Measurements from ENCODE around the gene TTC21A.

DNA sequence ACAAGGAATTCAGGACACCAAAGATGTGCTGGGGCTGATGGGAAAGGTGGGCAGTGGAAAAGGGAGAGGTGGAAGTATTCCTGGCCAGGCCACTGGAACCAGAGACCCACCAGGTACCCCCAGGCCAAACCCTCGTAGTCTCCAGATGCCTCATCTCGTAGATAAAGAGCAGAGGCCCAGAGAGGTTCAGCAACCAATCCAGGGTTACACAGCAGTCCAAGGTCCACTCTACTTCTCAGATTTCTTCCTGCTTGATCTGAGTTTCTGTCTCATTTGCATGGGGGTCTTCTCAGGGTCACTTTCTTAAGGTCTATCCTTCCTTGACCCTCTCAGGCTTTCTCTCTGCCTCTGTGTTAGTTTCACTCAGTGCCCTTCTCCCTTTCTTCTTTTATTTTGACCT is 5.1 kb downstream of the TTC21A start:
- TF ChIP-seq, protein P1, sequence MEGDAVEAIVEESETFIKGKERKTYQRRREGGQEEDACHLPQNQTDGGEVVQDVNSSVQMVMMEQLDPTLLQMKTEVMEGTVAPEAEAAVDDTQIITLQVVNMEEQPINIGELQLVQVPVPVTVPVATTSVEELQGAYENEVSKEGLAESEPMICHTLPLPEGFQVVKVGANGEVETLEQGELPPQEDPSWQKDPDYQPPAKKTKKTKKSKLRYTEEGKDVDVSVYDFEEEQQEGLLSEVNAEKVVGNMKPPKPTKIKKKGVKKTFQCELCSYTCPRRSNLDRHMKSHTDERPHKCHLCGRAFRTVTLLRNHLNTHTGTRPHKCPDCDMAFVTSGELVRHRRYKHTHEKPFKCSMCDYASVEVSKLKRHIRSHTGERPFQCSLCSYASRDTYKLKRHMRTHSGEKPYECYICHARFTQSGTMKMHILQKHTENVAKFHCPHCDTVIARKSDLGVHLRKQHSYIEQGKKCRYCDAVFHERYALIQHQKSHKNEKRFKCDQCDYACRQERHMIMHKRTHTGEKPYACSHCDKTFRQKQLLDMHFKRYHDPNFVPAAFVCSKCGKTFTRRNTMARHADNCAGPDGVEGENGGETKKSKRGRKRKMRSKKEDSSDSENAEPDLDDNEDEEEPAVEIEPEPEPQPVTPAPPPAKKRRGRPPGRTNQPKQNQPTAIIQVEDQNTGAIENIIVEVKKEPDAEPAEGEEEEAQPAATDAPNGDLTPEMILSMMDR (IDR thresholded peaks at IDR 0.05) = no peak
- no peak for TF ChIP-seq POLR2A (IDR thresholded peaks at IDR 0.05)

All from adrenal gland (tissue), 5 donors.